ENCODE results near the gene FANCD2. TPM values are rescaled to one million over a fixed set of nuclear protein-coding genes. Genes with fewer than 3 reads are reported as not detected.
A peak's percentile ranks its signal among the peaks of the same experiment; 100 is the strongest.
"Not testable (repeated sequence)": the region's sequence is repeated elsewhere in the genome, so short reads cannot be mapped to it uniquely, and the experiment has no call there.

Gene FANCD2
- total and polyA plus RNA-seq, 4 donors, result 0.76 to 24.6 (median 0.84) TPM

GRCh38 chr3:10012106-10012505 is 14.1 kb upstream of the FANCD2 start (continued):
- TF ChIP-seq, protein P1, sequence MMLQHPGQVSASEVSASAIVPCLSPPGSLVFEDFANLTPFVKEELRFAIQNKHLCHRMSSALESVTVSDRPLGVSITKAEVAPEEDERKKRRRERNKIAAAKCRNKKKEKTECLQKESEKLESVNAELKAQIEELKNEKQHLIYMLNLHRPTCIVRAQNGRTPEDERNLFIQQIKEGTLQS (IDR thresholded peaks at IDR 0.05), result no peak

DNA sequence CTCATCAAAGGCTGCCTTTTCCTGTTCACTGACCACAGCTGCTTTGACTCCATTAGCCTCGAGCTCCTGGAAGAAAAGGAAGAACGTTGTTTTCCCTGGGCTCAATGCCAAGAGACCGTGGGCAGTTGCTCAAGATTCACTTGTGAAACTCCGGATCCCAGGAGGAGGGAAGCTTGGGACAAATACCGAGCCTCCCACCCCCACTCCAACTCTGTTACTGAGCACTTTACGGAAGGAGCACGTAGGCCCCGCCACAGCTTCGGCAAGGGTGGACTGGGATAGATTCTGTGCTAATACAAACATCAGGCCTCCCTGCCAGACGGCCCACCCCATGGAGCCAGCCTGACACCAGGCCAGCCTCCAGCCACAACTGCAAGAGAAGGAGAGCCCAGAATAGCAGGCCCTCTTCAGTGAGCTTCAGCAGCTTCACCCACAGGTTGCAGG is 10.8 kb upstream of the FANCD2 start:
- WGBS, result 48% methylated on average over 10 of the region's 10 CpGs
- Histone ChIP-seq H3K4me1 (ENCODE audit: control insufficient read depth in 4 of 4, insufficient read depth in 4 of 4, low read length in 3 of 4) (peaks cover 5 to 10% (median 7%) of the 10 kb centered on the region in 4 donors), H3K9ac (ENCODE audit: low read depth in 1 of 2, low read length in 2 of 2) (no peak overlapping the region), H3K36me3 (ENCODE audit: control insufficient read depth in 4 of 4, insufficient read depth in 3 of 4, low read depth in 1 of 4, low read length in 3 of 4) (peaks cover 2 to 11% (median 3%) of the 10 kb centered on the region in 4 donors), H3K4me3 (ENCODE audit: low read depth in 1 of 3, low read length in 3 of 3) (no peak overlapping the region), H3K9me3 (ENCODE audit: control insufficient read depth in 4 of 4, low read length in 3 of 4) (no peaks in the 10 kb centered on the region), H3K27me3 (ENCODE audit: control insufficient read depth in 4 of 4, insufficient read depth in 4 of 4, low read length in 3 of 4) (no peaks in the 10 kb centered on the region), H3K27ac (ENCODE audit: low read depth in 1 of 2, low read length in 2 of 2) (peak overlapping the region; percentile 19 to 54)
- DNase-seq (ENCODE audit: low spot score), result no peak
- TF ChIP-seq, protein P1 (IDR thresholded peaks at IDR 0.05), result no peak
- peak in 1 of 2 donors; percentile 3 for TF ChIP-seq RAD21 (IDR thresholded peaks at IDR 0.05)
- peak; percentile 15 for TF ChIP-seq YY1 (IDR thresholded peaks at IDR 0.05)

DNA sequence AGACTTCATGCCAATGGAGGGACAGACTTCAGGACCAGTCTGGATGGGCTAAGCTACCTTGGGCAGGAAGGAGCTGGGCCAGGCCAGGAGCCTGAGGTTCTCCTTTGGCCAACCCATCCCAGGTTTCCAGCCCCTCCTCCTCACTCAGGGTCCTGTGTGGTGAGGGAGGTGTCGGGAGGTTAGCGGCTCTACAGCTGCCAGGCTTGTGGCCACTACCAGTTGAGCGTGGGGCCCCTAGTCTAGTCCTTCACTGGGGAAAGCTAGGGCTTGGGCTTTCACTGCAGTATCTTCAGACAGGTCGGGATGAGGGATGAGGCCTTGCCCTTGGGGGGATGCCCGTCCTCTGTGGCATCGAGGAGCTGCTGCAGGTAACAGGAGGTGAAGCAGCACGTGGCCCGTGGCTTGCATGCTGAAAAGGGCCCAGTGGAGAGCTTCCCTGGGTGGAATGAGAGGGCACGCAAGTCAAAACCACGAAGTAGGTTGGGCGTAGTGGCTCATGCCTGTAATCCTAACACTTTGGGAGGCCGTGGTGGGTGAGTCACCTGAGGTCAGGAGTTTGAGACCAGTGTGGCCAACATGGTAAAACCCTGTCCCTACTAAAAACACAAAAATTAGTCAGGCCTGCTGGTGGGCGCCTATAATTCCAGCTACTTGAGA is 8.5 kb upstream of the FANCD2 start:
- TF ChIP-seq CTCF (IDR thresholded peaks at IDR 0.05; ENCODE audit: low read depth, low read length, missing input control) (no peak), HNF4A (conservative IDR thresholded peaks at IDR 0.05) (no peak), JUND (IDR thresholded peaks at IDR 0.05) (no peak), FOXA2 (IDR thresholded peaks at IDR 0.05) (no peak), HNF4G (IDR thresholded peaks at IDR 0.05) (no peak), YY1 (IDR thresholded peaks at IDR 0.05) (no peak), FOXA1 (IDR thresholded peaks at IDR 0.05) (no peak), SP1 (IDR thresholded peaks at IDR 0.05) (no peak)
- TF ChIP-seq, protein P1 (IDR thresholded peaks at IDR 0.05), result no peak
- Histone ChIP-seq H3K36me3 (ENCODE audit: control insufficient read depth in 4 of 4, insufficient read depth in 3 of 4, low read depth in 1 of 4, low read length in 3 of 4) (peaks cover 3 to 28% (median 16%) of the 10 kb centered on the region in 4 donors), H3K9me3 (ENCODE audit: control insufficient read depth in 4 of 4, low read length in 3 of 4) (no peaks in the 10 kb centered on the region), H3K4me1 (ENCODE audit: control insufficient read depth in 4 of 4, insufficient read depth in 4 of 4, low read length in 3 of 4) (no peaks in the 10 kb centered on the region), H3K27ac (ENCODE audit: low read depth in 1 of 2, low read length in 2 of 2) (no peak overlapping the region), H3K9ac (ENCODE audit: low read depth in 1 of 2, low read length in 2 of 2) (no peak overlapping the region), H3K27me3 (ENCODE audit: control insufficient read depth in 4 of 4, insufficient read depth in 4 of 4, low read length in 3 of 4) (no peaks in the 10 kb centered on the region), H3K4me3 (ENCODE audit: low read depth in 1 of 3, low read length in 3 of 3) (no peak overlapping the region)
- DNase-seq (ENCODE audit: low spot score), result no peak
- 90% methylated on average over 13 of the region's 13 CpGs for WGBS

GRCh38 chr3:10018806-10019205 is 7.4 kb upstream of the FANCD2 start:
- not testable (repeated sequence) for H3K9me3 ChIP-seq (ENCODE audit: control insufficient read depth in 4 of 4, low read length in 3 of 4); H3K4me1 ChIP-seq (ENCODE audit: control insufficient read depth in 4 of 4, insufficient read depth in 4 of 4, low read length in 3 of 4); H3K4me3 ChIP-seq (ENCODE audit: low read depth in 1 of 3, low read length in 3 of 3); DNase-seq (ENCODE audit: low spot score); H3K27ac ChIP-seq (ENCODE audit: low read depth in 1 of 2, low read length in 2 of 2); H3K27me3 ChIP-seq (ENCODE audit: control insufficient read depth in 4 of 4, insufficient read depth in 4 of 4, low read length in 3 of 4); H3K9ac ChIP-seq (ENCODE audit: low read depth in 1 of 2, low read length in 2 of 2)
- peaks cover 4 to 30% (median 16%) of the 10 kb centered on the region in 4 donors for H3K36me3 ChIP-seq (ENCODE audit: control insufficient read depth in 4 of 4, insufficient read depth in 3 of 4, low read depth in 1 of 4, low read length in 3 of 4)
- WGBS, result 97% methylated on average over 2 of the region's 2 CpGs
